Muscle layer of duodenum (tissue), 2 donors: ENCODE results near the gene GPSM1.

Experiments used
- H3K27ac ChIP-seq: one replicate; pipeline ENCODE4 v1.7.0; 2013; ENCODE audit warnings: mild to moderate bottlenecking, low read length
- H3K27me3 ChIP-seq: one replicate; pipeline ENCODE4 v1.7.0; 2013; ENCODE audit warnings: low read depth, mild to moderate bottlenecking, control low read depth, low read length
- H3K36me3 ChIP-seq, 2 donors: one replicate each; pipeline ENCODE4 v1.7.0; 2013; ENCODE audit warnings: low read length in 2 of 2, control low read depth in 1 of 2, mild to moderate bottlenecking in 1 of 2; ENCODE audit not compliant: insufficient read depth in 2 of 2, control insufficient read depth in 1 of 2
- H3K4me1 ChIP-seq, 2 donors: one replicate each; pipeline ENCODE4 v1.7.0; 2013; ENCODE audit warnings: low read length in 2 of 2, mild to moderate bottlenecking in 2 of 2, control low read depth in 1 of 2, moderate library complexity in 1 of 2; ENCODE audit not compliant: insufficient read depth in 2 of 2, control insufficient read depth in 1 of 2
- H3K4me3 ChIP-seq, 2 donors: one replicate each; pipeline ENCODE4 v1.7.0; 2013; ENCODE audit warnings: low read length in 2 of 2, low read depth in 1 of 2, mild to moderate bottlenecking in 1 of 2
- H3K9me3 ChIP-seq, 2 donors: one replicate each; pipeline ENCODE4 v1.7.0; 2013; ENCODE audit warnings: low read length in 2 of 2, control low read depth in 1 of 2, mild to moderate bottlenecking in 1 of 2; ENCODE audit not compliant: control insufficient read depth in 1 of 2
- donor health status: healthy.

Gene GPSM1

DNA sequence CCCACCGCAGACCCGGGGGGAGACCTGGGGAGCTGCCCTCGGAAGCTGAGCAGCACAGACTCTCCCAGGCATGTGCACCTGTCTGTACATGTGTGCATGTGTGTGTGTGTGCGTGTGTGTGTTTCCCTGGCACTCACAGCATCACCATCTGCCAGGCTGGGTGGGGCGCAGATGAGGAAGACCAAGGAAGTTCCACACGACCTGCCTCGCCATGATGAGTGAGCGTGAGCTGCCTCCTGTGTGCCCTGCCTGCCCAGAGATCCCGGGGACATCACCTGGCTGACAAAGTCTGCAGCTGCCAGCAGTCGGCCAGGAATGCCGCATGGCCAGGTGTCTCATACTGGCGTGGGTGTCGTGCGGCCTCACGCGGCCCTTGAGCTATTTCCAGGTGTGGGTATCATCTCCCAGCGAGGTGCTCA, 4.0 kb upstream of the GPSM1 start:
- peaks cover 0 to 16% of the 10 kb centered on the region in 2 donors for H3K4me1 ChIP-seq
- no peak overlapping the region for H3K27ac ChIP-seq
- H3K9me3 ChIP-seq = peaks cover 0 to 2% of the 10 kb centered on the region in 2 donors
- H3K4me3 ChIP-seq = no peak overlapping the region
- H3K36me3 ChIP-seq = no peaks in the 10 kb centered on the region
- no peaks in the 10 kb centered on the region for H3K27me3 ChIP-seq

DNA sequence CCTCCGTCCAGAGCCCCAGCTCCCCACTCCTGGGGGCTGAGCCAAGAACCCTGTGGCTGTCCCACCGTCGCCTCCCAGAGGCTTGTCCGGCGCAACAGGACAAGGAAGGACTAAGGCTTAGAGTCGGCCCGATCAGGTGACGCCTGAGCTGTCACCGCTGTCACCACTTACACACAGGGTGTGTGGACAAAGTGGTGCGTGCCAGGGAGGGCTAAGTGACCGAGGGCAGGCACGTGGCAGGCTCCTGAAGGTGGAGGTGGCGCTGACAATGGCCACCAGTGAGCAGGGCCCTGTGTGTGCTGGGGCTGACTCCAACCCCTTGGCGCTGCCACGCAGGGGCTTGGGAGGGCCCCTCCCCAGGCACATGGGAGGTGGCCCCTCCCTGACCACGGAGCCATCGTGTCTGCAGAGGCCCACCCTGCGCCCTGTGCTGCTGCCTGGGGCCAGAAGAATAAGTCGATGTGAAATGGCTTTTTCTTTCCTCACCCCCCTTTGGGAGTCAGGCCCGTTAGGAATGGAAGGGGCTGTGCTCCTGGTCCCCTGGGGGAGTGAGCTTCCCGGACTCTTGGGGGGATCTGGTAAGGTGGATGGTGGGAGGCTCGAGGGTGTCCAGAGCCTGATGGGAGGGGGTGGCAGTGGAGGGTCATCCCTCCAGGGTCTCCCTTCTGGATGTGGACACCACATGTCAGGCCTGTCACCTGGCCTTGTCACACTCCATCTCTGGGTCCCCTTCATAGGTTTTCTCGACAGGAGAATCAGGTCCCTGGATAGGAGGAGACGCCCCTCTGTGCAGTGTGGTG, 2.6 kb upstream of the GPSM1 start:
- H3K27me3 ChIP-seq = no peaks in the 10 kb centered on the region

DNA sequence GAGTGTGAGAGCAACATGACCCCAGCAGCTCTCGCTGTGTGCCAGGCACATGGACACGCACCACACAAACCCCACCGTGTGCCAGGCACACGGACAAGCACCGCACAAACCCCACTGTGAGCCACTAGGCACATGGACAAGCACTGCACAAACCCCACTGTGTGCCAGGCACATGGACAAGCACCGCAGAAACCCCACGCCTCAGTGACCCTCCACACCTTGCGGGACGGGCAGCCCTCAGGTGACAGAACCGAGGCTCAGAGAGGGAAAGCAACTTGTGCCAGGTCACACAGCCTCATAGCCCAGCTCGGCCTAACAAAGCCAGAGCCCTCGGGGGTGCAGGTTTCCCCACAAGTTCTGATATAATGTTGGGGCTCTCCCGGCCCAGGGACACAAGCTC, 2.0 kb upstream of the GPSM1 start:
- Histone ChIP-seq H3K36me3 (no peaks in the 10 kb centered on the region), H3K27ac (no peak overlapping the region), H3K4me1 (peaks cover 0 to 27% of the 10 kb centered on the region in 2 donors), H3K4me3 (no peak overlapping the region), H3K27me3 (no peaks in the 10 kb centered on the region), H3K9me3 (peaks cover 0 to 2% of the 10 kb centered on the region in 2 donors)

More for the DNA sequence above, 2.6 kb upstream of the GPSM1 start:
- H3K36me3 ChIP-seq = no peaks in the 10 kb centered on the region
- H3K4me1 ChIP-seq = peaks cover 0 to 27% of the 10 kb centered on the region in 2 donors
- no peak overlapping the region for H3K27ac ChIP-seq
- peaks cover 0 to 2% of the 10 kb centered on the region in 2 donors for H3K9me3 ChIP-seq
- H3K4me3 ChIP-seq = no peak overlapping the region

DNA sequence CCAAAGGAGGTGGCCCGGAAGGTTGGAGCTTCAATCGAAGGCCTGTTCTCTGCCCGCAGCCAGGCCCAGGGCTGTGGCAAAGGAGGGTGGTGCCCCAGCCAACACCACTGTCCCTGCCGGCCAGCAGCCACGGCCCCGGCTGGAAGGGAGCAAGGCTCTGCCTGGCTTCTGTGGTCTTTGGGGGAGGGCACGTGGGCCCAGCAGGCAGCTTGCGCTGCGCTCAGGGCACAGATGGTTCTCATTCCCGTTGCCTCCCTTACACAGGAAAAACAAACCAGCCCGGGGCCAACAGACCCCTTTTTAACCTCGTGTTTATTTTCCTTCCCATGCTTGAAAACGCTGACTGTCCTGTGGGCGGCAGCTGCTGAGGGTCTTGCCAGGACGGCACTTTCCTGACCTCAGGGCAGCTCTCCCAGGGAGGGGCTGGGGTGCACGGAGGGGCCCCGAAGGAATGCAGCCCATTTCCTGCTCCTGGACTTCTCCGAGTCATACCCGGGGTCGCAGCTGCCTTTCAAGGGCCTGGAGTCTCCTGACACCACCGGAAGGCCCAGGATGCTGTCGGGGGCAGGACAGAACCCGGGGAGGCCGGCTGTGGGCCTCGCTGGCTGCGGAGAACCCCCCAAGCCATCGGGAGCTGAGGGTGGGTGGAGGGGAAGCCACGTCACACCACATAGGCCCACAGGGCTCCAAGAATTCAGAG, 1.1 kb upstream of the GPSM1 start:
- Histone ChIP-seq H3K9me3 (peaks cover 0 to 2% of the 10 kb centered on the region in 2 donors), H3K27ac (no peak overlapping the region), H3K4me3 (peak overlapping the region in 1 of 2 donors; percentile 9), H3K27me3 (no peaks in the 10 kb centered on the region), H3K4me1 (peaks cover 0 to 27% of the 10 kb centered on the region in 2 donors), H3K36me3 (no peaks in the 10 kb centered on the region)

DNA sequence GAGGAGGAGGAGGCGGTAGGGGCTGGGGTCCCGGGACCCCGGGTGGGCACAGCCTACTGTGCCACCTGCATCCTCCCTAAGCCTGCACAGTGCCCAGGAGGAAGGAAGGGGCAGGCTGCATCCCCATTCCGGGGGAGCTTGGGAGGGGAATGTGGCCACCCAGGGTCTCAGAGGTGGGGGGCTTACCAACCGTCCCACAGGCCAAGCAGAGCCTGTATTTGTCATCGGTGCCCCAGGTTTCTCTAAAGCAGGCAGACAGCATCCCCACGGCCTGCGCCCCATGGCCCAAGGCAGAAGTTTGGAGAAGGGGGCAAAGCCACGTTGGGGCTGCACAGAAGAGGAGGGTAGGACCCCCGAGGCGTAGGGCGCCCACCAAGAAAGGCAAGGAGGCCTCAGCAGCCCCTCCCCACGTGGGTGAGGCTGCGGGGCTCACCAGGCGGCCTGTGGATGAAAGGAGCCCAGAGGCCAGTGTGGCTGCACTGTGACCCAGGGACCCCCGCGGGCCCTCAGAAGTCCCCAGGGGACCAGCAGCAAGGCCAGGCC, 507 bp upstream of the GPSM1 start:
- Histone ChIP-seq H3K27ac (no peak overlapping the region), H3K4me3 (peak overlapping the region in 1 of 2 donors; percentile 35), H3K4me1 (peaks cover 0 to 27% of the 10 kb centered on the region in 2 donors), H3K36me3 (no peaks in the 10 kb centered on the region), H3K9me3 (no peaks in the 10 kb centered on the region), H3K27me3 (no peaks in the 10 kb centered on the region)

DNA sequence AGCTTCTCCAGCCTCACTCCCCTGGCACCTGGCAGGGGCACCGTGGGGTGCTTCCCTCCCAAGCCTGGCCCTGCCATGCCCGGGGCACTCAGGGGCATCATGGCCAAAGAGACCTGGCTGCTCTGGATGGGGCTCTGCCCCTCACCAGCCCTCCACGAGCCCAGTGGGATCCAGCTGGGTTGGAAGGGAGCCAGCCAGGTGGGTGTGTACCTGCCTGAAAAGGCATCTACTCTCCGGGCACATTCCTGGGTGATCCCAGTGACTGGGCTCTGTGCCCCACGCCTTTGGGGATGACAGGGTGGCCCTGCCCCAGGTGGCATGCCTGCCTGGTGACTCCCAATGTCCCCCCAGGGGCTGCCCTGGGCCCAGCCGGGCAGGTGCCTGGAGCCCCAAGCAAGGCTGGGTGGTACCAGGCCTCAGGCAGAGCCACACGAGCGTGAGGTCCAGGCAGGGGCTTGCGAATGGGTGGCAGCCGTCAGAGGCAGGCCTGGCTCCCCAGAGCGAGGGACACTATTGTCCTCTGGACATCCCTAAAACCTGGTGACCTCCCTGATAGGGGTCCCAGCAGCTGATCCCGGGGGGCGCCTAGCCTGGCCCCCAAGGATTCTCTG, 777 bp downstream of the GPSM1 start:
- H3K27me3 ChIP-seq = no peaks in the 10 kb centered on the region
- no peak overlapping the region for H3K27ac ChIP-seq
- no peaks in the 10 kb centered on the region for H3K9me3 ChIP-seq
- peak overlapping the region; percentile 61 to 70 for H3K4me3 ChIP-seq
- no peaks in the 10 kb centered on the region for H3K36me3 ChIP-seq
- peaks cover 0 to 27% of the 10 kb centered on the region in 2 donors for H3K4me1 ChIP-seq

DNA sequence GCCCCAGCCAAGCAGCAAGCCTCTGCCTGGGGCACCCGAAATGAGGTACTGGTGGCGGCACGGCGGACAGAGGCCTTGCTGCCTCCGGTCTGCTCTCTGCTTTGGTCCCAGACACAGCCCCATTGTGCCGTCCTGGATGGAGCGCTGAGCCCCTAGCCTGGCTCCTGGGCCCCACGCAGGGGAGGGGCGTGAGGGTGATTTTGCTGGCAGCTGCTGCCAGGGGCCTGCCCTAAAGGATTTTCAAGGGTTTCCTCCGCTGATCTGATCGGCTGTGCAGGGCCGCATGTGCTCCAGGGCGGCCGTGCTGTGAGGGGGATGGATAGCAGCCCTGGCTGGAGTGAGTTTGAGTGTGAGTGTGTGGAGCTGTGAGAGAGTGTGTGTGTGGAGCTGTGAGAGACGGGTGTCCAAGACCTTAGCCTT, 1.3 kb downstream of the GPSM1 start:
- H3K4me1 ChIP-seq = peaks cover 0 to 27% of the 10 kb centered on the region in 2 donors

DNA sequence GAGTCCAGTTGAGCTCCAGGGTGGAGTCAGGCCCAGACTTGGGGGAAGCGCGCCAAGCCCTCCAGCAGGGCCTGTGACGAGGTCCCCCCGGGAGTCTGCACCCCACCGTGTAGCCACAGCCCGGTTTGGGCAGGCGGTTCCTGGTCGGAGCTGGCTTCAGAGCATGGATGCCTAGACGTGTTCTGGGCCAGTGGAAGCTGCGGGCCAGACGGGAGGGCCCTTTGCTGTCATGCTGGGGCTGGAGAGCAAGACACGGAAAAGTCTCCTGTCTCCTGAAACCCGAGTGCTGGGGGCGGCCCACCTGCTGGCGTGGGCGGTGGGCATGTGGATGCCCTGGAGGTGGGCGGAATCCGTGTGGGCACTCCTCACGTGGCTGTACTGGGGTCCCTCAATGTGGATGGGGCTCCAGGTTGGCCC, 1.9 kb downstream of the GPSM1 start:
- Histone ChIP-seq H3K27ac (no peak overlapping the region), H3K4me3 (peak overlapping the region in 1 of 2 donors; percentile 70), H3K36me3 (peaks cover 0 to under 1% of the 10 kb centered on the region in 2 donors), H3K4me1 (peaks cover 0 to 27% of the 10 kb centered on the region in 2 donors), H3K27me3 (no peaks in the 10 kb centered on the region), H3K9me3 (no peaks in the 10 kb centered on the region)

More for the DNA sequence above, 1.3 kb downstream of the GPSM1 start:
- Histone ChIP-seq H3K9me3 (no peaks in the 10 kb centered on the region), H3K27me3 (no peaks in the 10 kb centered on the region), H3K4me3 (peak overlapping the region; percentile 61 to 70), H3K36me3 (no peaks in the 10 kb centered on the region), H3K27ac (no peak overlapping the region)

DNA sequence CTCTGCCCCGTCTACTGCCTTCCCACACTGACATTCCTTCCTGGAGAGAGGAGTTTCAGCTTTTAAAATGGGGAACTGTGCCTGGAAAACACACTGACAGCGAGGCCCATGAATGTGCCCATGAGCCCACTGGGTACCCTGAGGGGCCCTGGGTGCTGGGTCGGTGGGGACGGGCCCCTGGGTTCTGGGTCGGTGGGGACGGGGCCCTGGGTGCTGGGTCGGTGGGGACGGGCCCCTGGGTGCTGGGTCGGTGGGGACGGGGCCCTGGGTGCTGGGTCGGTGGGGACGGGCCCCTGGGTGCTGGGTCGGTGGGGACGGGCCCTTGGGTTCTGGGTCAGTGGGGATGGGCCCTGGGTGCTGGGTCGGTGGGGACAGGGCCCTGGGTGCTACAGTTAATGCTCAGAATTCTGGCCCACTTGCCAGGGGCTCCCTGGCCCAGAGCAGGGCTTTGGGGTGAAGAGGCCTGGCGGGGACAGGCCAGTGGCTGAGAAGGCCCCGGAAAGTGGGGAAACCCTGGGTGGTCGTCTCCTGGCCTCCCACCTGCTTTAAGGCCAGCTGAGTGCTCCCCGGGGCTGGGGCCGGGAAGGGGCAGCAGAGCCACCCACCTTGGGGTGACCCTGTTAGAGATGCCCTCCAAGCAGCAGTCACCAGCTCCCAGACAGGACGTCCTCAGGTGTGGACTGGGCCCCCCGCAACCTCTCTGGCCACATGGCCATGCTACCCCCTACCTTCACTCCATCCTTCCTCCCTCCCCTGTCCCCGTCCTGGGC, 2.5 kb downstream of the GPSM1 start:
- Histone ChIP-seq H3K36me3 (peaks cover 0 to 7% of the 10 kb centered on the region in 2 donors), H3K27ac (no peak overlapping the region), H3K4me1 (peaks cover 0 to 27% of the 10 kb centered on the region in 2 donors), H3K4me3 (no peak overlapping the region), H3K27me3 (no peaks in the 10 kb centered on the region), H3K9me3 (no peaks in the 10 kb centered on the region)

DNA sequence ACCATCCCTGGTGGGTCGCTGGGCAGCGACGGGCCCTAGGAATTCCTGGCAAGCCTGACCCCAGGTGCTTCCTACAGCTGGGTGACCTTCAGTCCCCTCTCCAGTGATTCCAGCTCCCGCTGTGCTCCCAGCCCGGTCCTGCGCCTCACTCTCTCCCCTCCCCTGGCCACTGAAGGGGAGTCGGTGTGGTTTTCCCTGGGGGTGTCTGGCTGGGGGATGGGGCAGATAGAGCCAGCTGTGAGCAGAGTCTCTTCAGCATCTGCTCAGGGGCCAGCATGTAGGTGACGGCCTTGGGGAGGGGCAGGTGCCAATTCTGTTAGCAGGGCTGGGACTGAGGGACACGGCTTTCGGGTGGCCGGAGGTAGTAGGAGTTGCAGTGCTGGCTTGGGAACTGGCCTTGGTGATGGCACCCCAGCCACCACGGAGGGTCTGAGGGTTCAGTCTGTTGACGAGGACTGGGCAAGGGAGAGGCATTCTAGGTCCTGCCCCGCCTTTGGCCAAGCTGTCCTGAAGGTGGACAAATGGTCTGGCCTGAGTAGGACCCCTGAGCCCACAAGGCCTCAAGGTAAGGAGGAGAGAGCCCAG, 3.2 kb downstream of the GPSM1 start:
- Histone ChIP-seq H3K9me3 (no peaks in the 10 kb centered on the region), H3K27ac (no peak overlapping the region), H3K4me1 (peaks cover 0 to 27% of the 10 kb centered on the region in 2 donors), H3K27me3 (no peaks in the 10 kb centered on the region), H3K4me3 (no peak overlapping the region), H3K36me3 (peaks cover 0 to 13% of the 10 kb centered on the region in 2 donors)
